ENCODE results near the gene MCAT.
"Not testable (repeated sequence)": the region's sequence is repeated elsewhere in the genome, so short reads cannot be mapped to it uniquely, and the experiment has no call there.

MCAT gene

DNA sequence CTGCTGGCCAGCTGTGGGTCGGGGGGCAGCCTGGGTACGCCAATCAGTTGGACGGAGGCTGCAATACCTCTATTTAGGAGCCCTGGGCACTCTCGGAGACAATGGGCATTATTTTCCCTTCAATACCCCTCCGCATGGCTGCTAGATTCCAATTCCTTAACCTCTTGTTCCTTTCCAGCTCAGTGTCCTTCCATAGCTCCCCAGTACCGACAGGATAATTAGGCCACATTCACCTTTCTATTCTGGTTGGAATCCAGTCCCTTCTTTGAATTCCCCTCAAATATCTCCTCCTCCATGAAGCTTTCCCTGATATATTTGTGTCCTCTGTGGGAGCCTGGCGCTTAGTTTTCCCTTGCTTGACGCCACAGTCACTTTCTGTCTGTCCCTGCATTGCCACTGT is 36.9 kb downstream of the MCAT start:
- H3K27me3 ChIP-seq (replicated peaks) = peaks cover 15% of the 10 kb centered on the region
- no peaks in the 10 kb centered on the region for H3K36me3 ChIP-seq (replicated peaks)
- no peak for DNase-seq
- TF ChIP-seq, protein P1, sequence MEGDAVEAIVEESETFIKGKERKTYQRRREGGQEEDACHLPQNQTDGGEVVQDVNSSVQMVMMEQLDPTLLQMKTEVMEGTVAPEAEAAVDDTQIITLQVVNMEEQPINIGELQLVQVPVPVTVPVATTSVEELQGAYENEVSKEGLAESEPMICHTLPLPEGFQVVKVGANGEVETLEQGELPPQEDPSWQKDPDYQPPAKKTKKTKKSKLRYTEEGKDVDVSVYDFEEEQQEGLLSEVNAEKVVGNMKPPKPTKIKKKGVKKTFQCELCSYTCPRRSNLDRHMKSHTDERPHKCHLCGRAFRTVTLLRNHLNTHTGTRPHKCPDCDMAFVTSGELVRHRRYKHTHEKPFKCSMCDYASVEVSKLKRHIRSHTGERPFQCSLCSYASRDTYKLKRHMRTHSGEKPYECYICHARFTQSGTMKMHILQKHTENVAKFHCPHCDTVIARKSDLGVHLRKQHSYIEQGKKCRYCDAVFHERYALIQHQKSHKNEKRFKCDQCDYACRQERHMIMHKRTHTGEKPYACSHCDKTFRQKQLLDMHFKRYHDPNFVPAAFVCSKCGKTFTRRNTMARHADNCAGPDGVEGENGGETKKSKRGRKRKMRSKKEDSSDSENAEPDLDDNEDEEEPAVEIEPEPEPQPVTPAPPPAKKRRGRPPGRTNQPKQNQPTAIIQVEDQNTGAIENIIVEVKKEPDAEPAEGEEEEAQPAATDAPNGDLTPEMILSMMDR (IDR thresholded peaks at IDR 0.05; ENCODE audit: low read depth, low read length, missing control alignments) = no peak
- in situ Hi-C loops (cut with HindIII; ENCODE audit: low pct_ligation_motif_present, low sequenced_read_pairs) = no loop called here
- no peak overlapping the region for H3K27ac ChIP-seq
- H3K4me3 ChIP-seq (ENCODE audit: low read depth, low read length) = no peak overlapping the region

DNA sequence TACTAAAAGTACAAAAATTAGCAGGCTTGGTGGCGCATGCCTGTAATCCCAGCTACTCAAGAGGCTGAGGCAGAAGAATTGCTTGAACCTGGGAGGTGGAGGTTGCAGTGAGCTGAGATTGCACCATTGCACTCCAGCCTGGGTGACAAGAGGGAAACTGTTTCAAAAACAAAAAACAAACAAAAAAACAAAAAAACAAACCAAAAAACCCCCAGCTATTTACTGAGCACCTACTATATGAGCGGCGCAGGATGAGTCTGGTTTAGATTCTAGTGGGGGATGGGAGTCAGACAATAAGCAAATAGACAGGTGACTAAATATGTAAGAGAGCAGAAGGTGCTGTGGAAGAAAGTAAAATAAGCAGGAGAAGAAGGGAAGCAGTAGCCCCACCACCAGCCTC is 38.2 kb downstream of the MCAT start:
- H3K27ac ChIP-seq; H3K36me3 ChIP-seq (replicated peaks); DNase-seq; H3K4me3 ChIP-seq (ENCODE audit: low read depth, low read length); H3K27me3 ChIP-seq (replicated peaks); in situ Hi-C loops (cut with HindIII; ENCODE audit: low pct_ligation_motif_present, low sequenced_read_pairs): not testable (repeated sequence)

DNA sequence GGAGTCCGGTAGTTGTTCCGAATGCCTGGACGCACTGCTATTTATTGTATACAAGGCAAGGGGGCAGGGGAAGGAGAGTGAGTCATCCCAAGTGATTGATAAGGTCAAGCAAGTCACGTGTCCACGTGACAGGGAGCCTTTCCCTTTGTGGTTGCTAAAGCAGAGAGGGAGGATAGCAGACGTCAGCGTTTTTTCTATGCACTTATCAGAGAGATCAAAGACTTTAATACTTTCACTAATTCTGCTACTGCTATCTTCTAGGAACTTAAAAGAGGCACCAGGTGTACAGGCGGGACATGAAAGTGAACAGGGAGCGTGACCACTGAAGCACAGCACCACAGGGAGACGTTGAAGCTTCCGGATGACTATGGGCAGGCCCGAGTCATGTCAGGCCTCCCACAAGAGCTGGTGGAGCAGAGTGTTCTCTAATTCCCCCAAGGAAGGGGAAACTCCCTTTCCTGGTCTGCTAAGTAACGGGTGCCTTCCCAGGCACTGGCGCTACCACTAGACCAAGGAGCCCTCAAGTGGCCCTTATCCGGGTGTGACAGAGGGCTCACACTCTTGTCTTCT is 39.1 kb downstream of the MCAT start:
- H3K27ac ChIP-seq; H3K4me3 ChIP-seq (ENCODE audit: low read depth, low read length); H3K27me3 ChIP-seq (replicated peaks); DNase-seq; in situ Hi-C loops (cut with HindIII; ENCODE audit: low pct_ligation_motif_present, low sequenced_read_pairs); H3K36me3 ChIP-seq (replicated peaks): not testable (repeated sequence)

DNA sequence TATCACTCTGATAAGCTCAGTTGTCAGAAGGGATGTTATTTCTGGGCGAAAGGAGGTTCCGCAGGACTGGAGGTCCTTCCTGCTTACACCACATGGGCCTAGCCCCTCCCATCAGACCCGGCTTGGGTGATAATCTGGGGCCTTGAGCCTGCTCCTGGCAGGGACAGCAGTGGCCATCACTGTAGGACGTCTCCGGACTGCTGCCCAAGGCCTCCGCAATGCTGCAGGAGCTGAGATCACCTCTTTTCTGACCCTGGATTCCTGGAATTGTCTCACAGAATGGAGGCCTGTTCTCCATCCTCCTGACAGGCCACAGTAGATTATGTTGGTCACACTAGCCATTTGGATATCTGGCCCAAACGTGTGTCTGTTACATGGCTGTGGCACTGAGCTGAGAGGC is 41.9 kb downstream of the MCAT start:
- Histone ChIP-seq H3K27me3 (replicated peaks) (no peaks in the 10 kb centered on the region), H3K4me3 (ENCODE audit: low read depth, low read length) (no peak overlapping the region), H3K36me3 (replicated peaks) (no peaks in the 10 kb centered on the region), H3K27ac (no peak overlapping the region)
- DNase-seq = no peak
- TF ChIP-seq, protein P1 (IDR thresholded peaks at IDR 0.05; ENCODE audit: low read depth, low read length, missing control alignments) = no peak
- in situ Hi-C loops (cut with HindIII; ENCODE audit: low pct_ligation_motif_present, low sequenced_read_pairs) = no loop called here

DNA sequence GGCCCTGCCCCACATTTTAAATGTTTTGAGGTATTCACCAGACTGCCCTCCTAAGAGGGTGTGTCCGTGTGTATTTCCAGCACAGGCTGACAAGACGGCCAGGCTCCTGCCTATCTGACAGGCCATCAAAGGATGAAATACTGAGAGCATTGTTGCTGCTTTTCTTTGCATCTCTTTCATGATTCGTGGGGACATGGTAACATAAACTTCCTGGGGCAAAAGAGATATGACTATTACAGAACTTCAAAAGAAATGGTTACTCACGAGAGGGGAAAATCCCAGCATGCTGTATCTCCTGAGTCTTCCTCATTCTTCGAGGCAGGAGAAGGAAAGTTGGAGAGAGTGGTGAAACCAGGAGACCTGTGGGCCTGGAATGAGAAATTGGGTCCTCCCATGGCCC is 43.0 kb downstream of the MCAT start:
- no peak for DNase-seq
- Histone ChIP-seq H3K27ac (no peak overlapping the region), H3K36me3 (replicated peaks) (no peaks in the 10 kb centered on the region), H3K27me3 (replicated peaks) (no peaks in the 10 kb centered on the region), H3K4me3 (ENCODE audit: low read depth, low read length) (no peak overlapping the region)
- TF ChIP-seq, protein P1 (IDR thresholded peaks at IDR 0.05; ENCODE audit: low read depth, low read length, missing control alignments) = no peak
- in situ Hi-C loops (cut with HindIII; ENCODE audit: low pct_ligation_motif_present, low sequenced_read_pairs) = no loop called here

DNA sequence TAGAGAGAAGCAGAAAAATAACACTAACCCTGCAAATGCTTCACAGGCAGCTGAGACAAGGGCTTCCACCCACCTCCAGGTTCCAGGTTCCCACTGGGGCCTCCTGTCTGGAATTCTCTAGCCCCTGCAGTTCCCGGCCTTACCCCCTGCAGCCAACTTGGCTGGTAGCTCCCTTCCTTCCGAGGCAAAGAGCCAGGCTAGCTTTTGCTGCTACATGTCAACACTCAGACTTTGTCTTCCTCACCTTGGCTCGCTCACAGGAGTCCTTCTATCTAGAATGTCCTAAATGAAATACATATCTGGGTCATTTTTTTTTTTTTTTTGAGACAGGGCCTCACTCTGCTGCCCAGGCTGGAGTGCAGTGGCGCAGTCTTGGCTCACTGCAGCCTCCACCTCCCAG is 44.1 kb downstream of the MCAT start:
- Histone ChIP-seq H3K27me3 (replicated peaks) (no peaks in the 10 kb centered on the region), H3K4me3 (ENCODE audit: low read depth, low read length) (no peak overlapping the region), H3K36me3 (replicated peaks) (no peaks in the 10 kb centered on the region), H3K27ac (no peak overlapping the region)
- TF ChIP-seq, protein P1 (IDR thresholded peaks at IDR 0.05; ENCODE audit: low read depth, low read length, missing control alignments) = no peak
- in situ Hi-C loops (cut with HindIII; ENCODE audit: low pct_ligation_motif_present, low sequenced_read_pairs) = no loop called here
- DNase-seq = no peak

DNA sequence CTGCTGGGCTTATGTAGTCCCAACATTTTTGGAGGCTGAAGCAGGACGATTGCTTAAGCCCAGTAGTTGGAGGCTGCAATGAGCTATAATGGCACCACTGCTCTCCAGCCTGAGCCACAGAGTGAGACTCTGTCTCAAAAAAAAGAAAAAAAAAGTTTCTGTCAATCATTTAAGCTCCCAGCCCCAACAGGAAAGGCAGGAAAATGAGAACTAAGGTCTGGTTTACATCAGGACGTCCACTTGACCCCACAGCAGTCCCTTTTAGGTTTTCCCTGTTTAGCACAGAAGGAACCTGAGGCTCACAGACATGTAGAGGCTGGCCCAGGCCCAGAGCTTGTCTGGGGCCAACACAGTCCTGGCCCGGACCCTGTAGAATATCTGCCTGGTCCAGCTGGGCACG is 44.8 kb downstream of the MCAT start:
- TF ChIP-seq, protein P1 (IDR thresholded peaks at IDR 0.05; ENCODE audit: low read depth, low read length, missing control alignments) = no peak
- no peak overlapping the region for H3K4me3 ChIP-seq (ENCODE audit: low read depth, low read length)
- no peaks in the 10 kb centered on the region for H3K27me3 ChIP-seq (replicated peaks)
- no peaks in the 10 kb centered on the region for H3K36me3 ChIP-seq (replicated peaks)
- H3K27ac ChIP-seq = no peak overlapping the region
- DNase-seq = no peak
- in situ Hi-C loops (cut with HindIII; ENCODE audit: low pct_ligation_motif_present, low sequenced_read_pairs) = no loop called here

Measured in brain microvascular endothelial cell (primary cell).